GM23338 (cell line): ENCODE data around the gene WNT4. TPM values are rescaled to one million over a fixed set of nuclear protein-coding genes. Genes with fewer than 3 reads are reported as not detected.
A peak's percentile ranks its signal among the peaks of the same experiment; 100 is the strongest.

Experiments used
- ATAC-seq: fragments of 200-7000 bp; cut with Tn5 transposase; 3 replicates; pipeline ENCODE4 v1.9.1; 2020
- DNase-seq: peaks from one replicate; pipeline ENCODE4 v3.0.0-alpha.2; 2015; ENCODE audit warnings: low spot score
- H2AFZ ChIP-seq: fragments of 200-600 bp; sonication (generic); 2 replicates; pipeline ENCODE4 v1.8.0; 2016; ENCODE audit warnings: antibody characterized with exemption, mild to moderate bottlenecking, moderate library complexity
- H3F3A ChIP-seq: fragments of 200-600 bp; sonication (generic); replicated peaks from 2 replicates; pipeline ENCODE4 v1.8.0; 2017; ENCODE audit warnings: antibody characterized with exemption, mixed run types, low read depth
- H3K27ac ChIP-seq: fragments of 200-600 bp; sonication (generic); 2 replicates; pipeline ENCODE4 v1.6.1; 2016; ENCODE audit warnings: low read depth
- H3K27me3 ChIP-seq: fragments of 200-600 bp; sonication (generic); 2 replicates; pipeline ENCODE4 v1.8.0; 2016; ENCODE audit warnings: mild to moderate bottlenecking, mixed run types, moderate library complexity; ENCODE audit not compliant: insufficient read depth
- H3K36me3 ChIP-seq: fragments of 200-600 bp; sonication (generic); 2 replicates; pipeline ENCODE4 v1.8.0; 2016; ENCODE audit warnings: mild to moderate bottlenecking; ENCODE audit not compliant: insufficient read depth
- H3K4me1 ChIP-seq: fragments of 200-600 bp; sonication (generic); 2 replicates; pipeline ENCODE4 v1.8.0; 2016; ENCODE audit warnings: mild to moderate bottlenecking, moderate library complexity; ENCODE audit not compliant: insufficient read depth
- H3K4me2 ChIP-seq: fragments of 200-600 bp; sonication (generic); 2 replicates; pipeline ENCODE4 v1.7.1; 2017; ENCODE audit warnings: mixed run types
- H3K4me3 ChIP-seq: fragments of 200-600 bp; sonication (generic); 2 replicates; pipeline ENCODE4 v1.6.1; 2016; ENCODE audit warnings: mixed run types
- H3K79me2 ChIP-seq: fragments of 200-600 bp; sonication (generic); replicated peaks from 2 replicates; pipeline ENCODE4 v1.8.0; 2017; ENCODE audit warnings: mild to moderate bottlenecking; ENCODE audit not compliant: insufficient read depth
- H3K9me2 ChIP-seq: fragments of 200-600 bp; sonication (generic); 2 replicates; pipeline ENCODE4 v1.8.0; 2017; ENCODE audit not compliant: insufficient read depth
- H4K20me1 ChIP-seq: fragments of 200-600 bp; sonication (generic); replicated peaks from 2 replicates; pipeline ENCODE4 v1.8.0; 2017; ENCODE audit warnings: mild to moderate bottlenecking; ENCODE audit not compliant: insufficient read depth
- H3K27ac Mint-ChIP-seq: 2 replicates; pipeline ENCODE4 v1.8.0; 2020; ENCODE audit warnings: inconsistent platforms, mild to moderate bottlenecking, moderate library complexity, mixed read lengths
- H3K27me3 Mint-ChIP-seq: 3 replicates; pipeline ENCODE4 v1.8.0; 2022; ENCODE audit warnings: low read depth, mild to moderate bottlenecking, moderate library complexity, mixed read lengths, inconsistent platforms; ENCODE audit not compliant: insufficient read depth, poor library complexity
- H3K36me3 Mint-ChIP-seq: 3 replicates; pipeline ENCODE4 v1.8.0; 2021; ENCODE audit warnings: low read depth, mild to moderate bottlenecking, inconsistent platforms, moderate library complexity, mixed read lengths
- H3K4me1 Mint-ChIP-seq: 3 replicates; pipeline ENCODE4 v1.8.0; 2020; ENCODE audit warnings: mild to moderate bottlenecking, inconsistent platforms, mixed read lengths
- H3K4me3 Mint-ChIP-seq: 3 replicates; pipeline ENCODE4 v1.8.0; 2021; ENCODE audit warnings: moderate library complexity, mild to moderate bottlenecking, inconsistent platforms, mixed read lengths
- H3K9me3 Mint-ChIP-seq: 3 replicates; pipeline ENCODE4 v1.8.0; 2020; ENCODE audit warnings: moderate library complexity, mild to moderate bottlenecking, inconsistent platforms, mixed read lengths
- CREB1 ChIP-seq: fragments of 250-450 bp; sonication (Bioruptor Pico); IDR thresholded peaks from 2 replicates; pipeline ENCODE4 v1.5.0; 2020; ENCODE audit warnings: low read depth, mild to moderate bottlenecking, moderate library complexity
- EZH2 ChIP-seq: fragments of 200-600 bp; sonication (generic); IDR thresholded peaks from one replicate; pipeline ENCODE4 v1.8.0; 2017; ENCODE audit warnings: antibody characterized with exemption, mild to moderate bottlenecking, low read depth; ENCODE audit not compliant: unreplicated experiment
- EZH2phosphoT487 ChIP-seq: fragments of 200-600 bp; sonication (generic); IDR thresholded peaks from one replicate; pipeline ENCODE4 v1.8.1; 2018; ENCODE audit warnings: antibody characterized with exemption; ENCODE audit not compliant: unreplicated experiment
- JUNB ChIP-seq: IDR thresholded peaks from one replicate; pipeline ENCODE4 v1.6.1; 2016; ENCODE audit warnings: antibody characterized with exemption; ENCODE audit not compliant: unreplicated experiment
- NANOG ChIP-seq: IDR thresholded peaks from 2 replicates; pipeline ENCODE4 v1.6.1; 2016; ENCODE audit warnings: antibody characterized with exemption, borderline replicate concordance
- POLR2AphosphoS5 ChIP-seq: IDR thresholded peaks from 2 replicates; pipeline ENCODE4 v1.6.1; 2016; ENCODE audit warnings: antibody characterized with exemption, low read depth
- STAT1 ChIP-seq: IDR thresholded peaks from one replicate; pipeline ENCODE4 v1.6.1; 2016; ENCODE audit warnings: antibody characterized with exemption; ENCODE audit not compliant: unreplicated experiment
- ZNF114 ChIP-seq: fragments of 250-450 bp; sonication (Bioruptor Pico); IDR thresholded peaks from 2 replicates; pipeline ENCODE4 v1.5.0; 2020; ENCODE audit warnings: mild to moderate bottlenecking, moderate library complexity
- ZNF331 ChIP-seq: fragments of 250-450 bp; sonication (Bioruptor Pico); IDR thresholded peaks from 2 replicates; pipeline ENCODE4 v1.5.0; 2020; ENCODE audit warnings: low read depth, mild to moderate bottlenecking, moderate library complexity
- polyA plus RNA-seq: library from polyadenylated mRNA; unstranded; fragments of >200 nt; fragmentation: Nextera tagmentation; extraction: Ambion mirVana; gene quantifications from 2 replicates; pipeline ENCODE4 v1.2.1, GENCODE V29; 2016
- total RNA-seq: library from RNA; depleted of rRNA; stranded (reverse); fragments of >200 nt; shearing (Covaris generic); gene quantifications from 2 replicates; pipeline ENCODE4 v1.2.3, GENCODE V29; 2014
- TF ChIP-seq, protein P1 (sequence below), 2 experiments: fragments of 200-600 bp in 1 of 2; sonication (generic) in 1 of 2; conservative IDR thresholded peaks; 2 replicates each; pipeline versions ENCODE4 v1.5.1 to v1.6.1; 2016 to 2017; ENCODE audit warnings: antibody characterized with exemption in 2 of 2, low read depth in 2 of 2, mild to moderate bottlenecking in 2 of 2, moderate library complexity in 1 of 2
- TF ChIP-seq, protein P2 (sequence below): fragments of 250-450 bp; sonication (Bioruptor Pico); IDR thresholded peaks from 2 replicates; pipeline ENCODE4 v1.5.0; 2020; ENCODE audit warnings: mild to moderate bottlenecking, moderate library complexity
- TF ChIP-seq, protein P3 (sequence below): IDR thresholded peaks from 2 replicates; pipeline ENCODE4 v1.6.1; 2016; ENCODE audit warnings: antibody characterized with exemption
- TF ChIP-seq, protein P4 (sequence below): IDR thresholded peaks from one replicate; pipeline ENCODE4 v1.6.1; 2018; ENCODE audit warnings: antibody characterized with exemption; ENCODE audit not compliant: unreplicated experiment

WNT4 gene
- total and polyA plus RNA-seq, 2 experiments from 2014 or later: 0.59 to 0.79 TPM

DNA sequence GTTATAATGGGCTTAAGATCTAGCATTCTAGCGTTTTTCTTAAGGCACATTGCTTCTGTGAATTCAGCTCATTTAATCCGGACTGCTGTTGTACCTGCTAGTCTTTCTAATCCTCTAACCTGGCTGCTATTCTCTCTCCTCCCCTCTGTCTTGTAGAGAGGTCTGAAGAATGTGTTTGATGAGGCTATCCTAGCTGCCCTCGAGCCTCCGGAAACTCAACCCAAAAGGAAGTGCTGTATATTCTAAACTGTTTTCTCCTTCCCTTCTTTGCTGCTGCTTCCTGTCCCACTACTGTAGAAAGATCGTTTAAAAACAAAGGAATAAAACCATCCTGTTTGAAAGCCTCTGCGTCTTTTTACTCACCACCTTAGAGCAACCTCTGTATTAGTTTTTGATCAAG is 53.1 kb downstream of the WNT4 start:
- TF ChIP-seq ZNF114 (CRISPR knock-in tag) (no peak), JUNB (no peak), ZNF331 (CRISPR knock-in tag) (no peak), EZH2phosphoT487 (no peak), CREB1 (CRISPR knock-in tag) (no peak), NANOG (no peak), EZH2 (no peak), STAT1 (no peak), POLR2AphosphoS5 (no peak)
- TF ChIP-seq, protein P1, sequence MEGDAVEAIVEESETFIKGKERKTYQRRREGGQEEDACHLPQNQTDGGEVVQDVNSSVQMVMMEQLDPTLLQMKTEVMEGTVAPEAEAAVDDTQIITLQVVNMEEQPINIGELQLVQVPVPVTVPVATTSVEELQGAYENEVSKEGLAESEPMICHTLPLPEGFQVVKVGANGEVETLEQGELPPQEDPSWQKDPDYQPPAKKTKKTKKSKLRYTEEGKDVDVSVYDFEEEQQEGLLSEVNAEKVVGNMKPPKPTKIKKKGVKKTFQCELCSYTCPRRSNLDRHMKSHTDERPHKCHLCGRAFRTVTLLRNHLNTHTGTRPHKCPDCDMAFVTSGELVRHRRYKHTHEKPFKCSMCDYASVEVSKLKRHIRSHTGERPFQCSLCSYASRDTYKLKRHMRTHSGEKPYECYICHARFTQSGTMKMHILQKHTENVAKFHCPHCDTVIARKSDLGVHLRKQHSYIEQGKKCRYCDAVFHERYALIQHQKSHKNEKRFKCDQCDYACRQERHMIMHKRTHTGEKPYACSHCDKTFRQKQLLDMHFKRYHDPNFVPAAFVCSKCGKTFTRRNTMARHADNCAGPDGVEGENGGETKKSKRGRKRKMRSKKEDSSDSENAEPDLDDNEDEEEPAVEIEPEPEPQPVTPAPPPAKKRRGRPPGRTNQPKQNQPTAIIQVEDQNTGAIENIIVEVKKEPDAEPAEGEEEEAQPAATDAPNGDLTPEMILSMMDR (conservative IDR thresholded peaks at IDR 0.05; ENCODE audit: low read depth in 2 of 2): no peak
- TF ChIP-seq, protein P2, sequence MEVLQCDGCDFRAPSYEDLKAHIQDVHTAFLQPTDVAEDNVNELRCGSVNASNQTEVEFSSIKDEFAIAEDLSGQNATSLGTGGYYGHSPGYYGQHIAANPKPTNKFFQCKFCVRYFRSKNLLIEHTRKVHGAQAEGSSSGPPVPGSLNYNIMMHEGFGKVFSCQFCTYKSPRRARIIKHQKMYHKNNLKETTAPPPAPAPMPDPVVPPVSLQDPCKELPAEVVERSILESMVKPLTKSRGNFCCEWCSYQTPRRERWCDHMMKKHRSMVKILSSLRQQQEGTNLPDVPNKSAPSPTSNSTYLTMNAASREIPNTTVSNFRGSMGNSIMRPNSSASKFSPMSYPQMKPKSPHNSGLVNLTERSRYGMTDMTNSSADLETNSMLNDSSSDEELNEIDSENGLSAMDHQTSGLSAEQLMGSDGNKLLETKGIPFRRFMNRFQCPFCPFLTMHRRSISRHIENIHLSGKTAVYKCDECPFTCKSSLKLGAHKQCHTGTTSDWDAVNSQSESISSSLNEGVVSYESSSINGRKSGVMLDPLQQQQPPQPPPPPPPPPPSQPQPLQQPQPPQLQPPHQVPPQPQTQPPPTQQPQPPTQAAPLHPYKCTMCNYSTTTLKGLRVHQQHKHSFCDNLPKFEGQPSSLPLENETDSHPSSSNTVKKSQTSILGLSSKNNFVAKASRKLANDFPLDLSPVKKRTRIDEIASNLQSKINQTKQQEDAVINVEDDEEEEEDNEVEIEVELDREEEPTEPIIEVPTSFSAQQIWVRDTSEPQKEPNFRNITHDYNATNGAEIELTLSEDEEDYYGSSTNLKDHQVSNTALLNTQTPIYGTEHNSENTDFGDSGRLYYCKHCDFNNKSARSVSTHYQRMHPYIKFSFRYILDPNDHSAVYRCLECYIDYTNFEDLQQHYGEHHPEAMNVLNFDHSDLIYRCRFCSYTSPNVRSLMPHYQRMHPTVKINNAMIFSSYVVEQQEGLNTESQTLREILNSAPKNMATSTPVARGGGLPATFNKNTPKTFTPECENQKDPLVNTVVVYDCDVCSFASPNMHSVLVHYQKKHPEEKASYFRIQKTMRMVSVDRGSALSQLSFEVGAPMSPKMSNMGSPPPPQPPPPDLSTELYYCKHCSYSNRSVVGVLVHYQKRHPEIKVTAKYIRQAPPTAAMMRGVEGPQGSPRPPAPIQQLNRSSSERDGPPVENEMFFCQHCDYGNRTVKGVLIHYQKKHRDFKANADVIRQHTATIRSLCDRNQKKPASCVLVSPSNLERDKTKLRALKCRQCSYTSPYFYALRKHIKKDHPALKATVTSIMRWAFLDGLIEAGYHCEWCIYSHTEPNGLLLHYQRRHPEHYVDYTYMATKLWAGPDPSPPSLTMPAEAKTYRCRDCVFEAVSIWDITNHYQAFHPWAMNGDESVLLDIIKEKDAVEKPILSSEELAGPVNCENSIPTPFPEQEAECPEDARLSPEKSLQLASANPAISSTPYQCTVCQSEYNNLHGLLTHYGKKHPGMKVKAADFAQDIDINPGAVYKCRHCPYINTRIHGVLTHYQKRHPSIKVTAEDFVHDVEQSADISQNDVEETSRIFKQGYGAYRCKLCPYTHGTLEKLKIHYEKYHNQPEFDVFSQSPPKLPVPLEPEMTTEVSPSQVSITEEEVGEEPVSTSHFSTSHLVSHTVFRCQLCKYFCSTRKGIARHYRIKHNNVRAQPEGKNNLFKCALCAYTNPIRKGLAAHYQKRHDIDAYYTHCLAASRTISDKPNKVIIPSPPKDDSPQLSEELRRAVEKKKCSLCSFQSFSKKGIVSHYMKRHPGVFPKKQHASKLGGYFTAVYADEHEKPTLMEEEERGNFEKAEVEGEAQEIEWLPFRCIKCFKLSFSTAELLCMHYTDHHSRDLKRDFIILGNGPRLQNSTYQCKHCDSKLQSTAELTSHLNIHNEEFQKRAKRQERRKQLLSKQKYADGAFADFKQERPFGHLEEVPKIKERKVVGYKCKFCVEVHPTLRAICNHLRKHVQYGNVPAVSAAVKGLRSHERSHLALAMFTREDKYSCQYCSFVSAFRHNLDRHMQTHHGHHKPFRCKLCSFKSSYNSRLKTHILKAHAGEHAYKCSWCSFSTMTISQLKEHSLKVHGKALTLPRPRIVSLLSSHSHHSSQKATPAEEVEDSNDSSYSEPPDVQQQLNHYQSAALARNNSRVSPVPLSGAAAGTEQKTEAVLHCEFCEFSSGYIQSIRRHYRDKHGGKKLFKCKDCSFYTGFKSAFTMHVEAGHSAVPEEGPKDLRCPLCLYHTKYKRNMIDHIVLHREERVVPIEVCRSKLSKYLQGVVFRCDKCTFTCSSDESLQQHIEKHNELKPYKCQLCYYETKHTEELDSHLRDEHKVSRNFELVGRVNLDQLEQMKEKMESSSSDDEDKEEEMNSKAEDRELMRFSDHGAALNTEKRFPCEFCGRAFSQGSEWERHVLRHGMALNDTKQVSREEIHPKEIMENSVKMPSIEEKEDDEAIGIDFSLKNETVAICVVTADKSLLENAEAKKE: no peak
- TF ChIP-seq, protein P3, sequence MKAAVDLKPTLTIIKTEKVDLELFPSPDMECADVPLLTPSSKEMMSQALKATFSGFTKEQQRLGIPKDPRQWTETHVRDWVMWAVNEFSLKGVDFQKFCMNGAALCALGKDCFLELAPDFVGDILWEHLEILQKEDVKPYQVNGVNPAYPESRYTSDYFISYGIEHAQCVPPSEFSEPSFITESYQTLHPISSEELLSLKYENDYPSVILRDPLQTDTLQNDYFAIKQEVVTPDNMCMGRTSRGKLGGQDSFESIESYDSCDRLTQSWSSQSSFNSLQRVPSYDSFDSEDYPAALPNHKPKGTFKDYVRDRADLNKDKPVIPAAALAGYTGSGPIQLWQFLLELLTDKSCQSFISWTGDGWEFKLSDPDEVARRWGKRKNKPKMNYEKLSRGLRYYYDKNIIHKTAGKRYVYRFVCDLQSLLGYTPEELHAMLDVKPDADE: no peak
- TF ChIP-seq, protein P4, sequence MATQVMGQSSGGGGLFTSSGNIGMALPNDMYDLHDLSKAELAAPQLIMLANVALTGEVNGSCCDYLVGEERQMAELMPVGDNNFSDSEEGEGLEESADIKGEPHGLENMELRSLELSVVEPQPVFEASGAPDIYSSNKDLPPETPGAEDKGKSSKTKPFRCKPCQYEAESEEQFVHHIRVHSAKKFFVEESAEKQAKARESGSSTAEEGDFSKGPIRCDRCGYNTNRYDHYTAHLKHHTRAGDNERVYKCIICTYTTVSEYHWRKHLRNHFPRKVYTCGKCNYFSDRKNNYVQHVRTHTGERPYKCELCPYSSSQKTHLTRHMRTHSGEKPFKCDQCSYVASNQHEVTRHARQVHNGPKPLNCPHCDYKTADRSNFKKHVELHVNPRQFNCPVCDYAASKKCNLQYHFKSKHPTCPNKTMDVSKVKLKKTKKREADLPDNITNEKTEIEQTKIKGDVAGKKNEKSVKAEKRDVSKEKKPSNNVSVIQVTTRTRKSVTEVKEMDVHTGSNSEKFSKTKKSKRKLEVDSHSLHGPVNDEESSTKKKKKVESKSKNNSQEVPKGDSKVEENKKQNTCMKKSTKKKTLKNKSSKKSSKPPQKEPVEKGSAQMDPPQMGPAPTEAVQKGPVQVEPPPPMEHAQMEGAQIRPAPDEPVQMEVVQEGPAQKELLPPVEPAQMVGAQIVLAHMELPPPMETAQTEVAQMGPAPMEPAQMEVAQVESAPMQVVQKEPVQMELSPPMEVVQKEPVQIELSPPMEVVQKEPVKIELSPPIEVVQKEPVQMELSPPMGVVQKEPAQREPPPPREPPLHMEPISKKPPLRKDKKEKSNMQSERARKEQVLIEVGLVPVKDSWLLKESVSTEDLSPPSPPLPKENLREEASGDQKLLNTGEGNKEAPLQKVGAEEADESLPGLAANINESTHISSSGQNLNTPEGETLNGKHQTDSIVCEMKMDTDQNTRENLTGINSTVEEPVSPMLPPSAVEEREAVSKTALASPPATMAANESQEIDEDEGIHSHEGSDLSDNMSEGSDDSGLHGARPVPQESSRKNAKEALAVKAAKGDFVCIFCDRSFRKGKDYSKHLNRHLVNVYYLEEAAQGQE: no peak
- Histone ChIP-seq H3K27me3 (no peaks in the 10 kb centered on the region), H4K20me1 (no peaks in the 10 kb centered on the region), H2AFZ (no peak overlapping the region), H3K27ac (peak overlapping the region; percentile 83), H3K79me2 (peaks cover 75% of the 10 kb centered on the region), H3K4me1 (peaks cover 48% of the 10 kb centered on the region), H3K36me3 (no peaks in the 10 kb centered on the region; the same call in 1 of the 2 replicates), H3K4me3 (no peak overlapping the region), H3K9me2 (no peaks in the 10 kb centered on the region), H3K4me2 (peak overlapping the region; percentile 17), H3F3A (no peaks in the 10 kb centered on the region)
- H3K36me3 Mint-ChIP-seq: peaks cover 16% of the 10 kb centered on the region
- peak overlapping the region; percentile 25 for H3K4me3 Mint-ChIP-seq
- no peaks in the 10 kb centered on the region for H3K9me3 Mint-ChIP-seq
- peak; percentile 80 for DNase-seq
- peaks cover 63% of the 10 kb centered on the region for H3K4me1 Mint-ChIP-seq
- H3K27ac Mint-ChIP-seq: peak overlapping the region; percentile 87
- H3K27me3 Mint-ChIP-seq: no peaks in the 10 kb centered on the region
- ATAC-seq: peak; percentile 82
